HepG2 (cell line): ENCODE data around the gene KRT7. TPM values are rescaled to one million over a fixed set of nuclear protein-coding genes. Genes with fewer than 3 reads are reported as not detected.

Experiments
- ATAC-seq: fragments of 200-7000 bp; cut with Tn5 transposase; 3 replicates; pipeline ENCODE4 v1.9.1; 2020; ENCODE audit warnings: mild to moderate bottlenecking, moderate library complexity
- BruUV-seq: library from RNA; stranded (reverse); fragments of 400-500 nt; replicated peaks from 2 replicates; lab custom pipeline; 2021; lab: Mats Ljungman, UMichigan
- CTCF ChIA-PET: fragments of 300-600 bp; formaldehyde crosslinking; extraction: SDS; loops from one replicate; lab custom pipeline; 2021; ENCODE audit warnings: low total read pairs, inconsistent platforms, low intra/inter-chr PET ratio; lab: Yijun Ruan, JAX
- POLR2A ChIA-PET: fragments of 350-600 bp; sonication (Branson Sonifier 250); formaldehyde crosslinking; loops from one replicate; lab custom pipeline; 2020; ENCODE audit warnings: antibody characterized with exemption, inconsistent platforms; lab: Yijun Ruan, JAX
- DNase-seq: peaks from one replicate; pipeline ENCODE4 v3.0.0-alpha.2; 2015; ENCODE audit warnings: low spot score
- FAIRE-seq: peaks from 3 replicates; lab custom pipeline; 2011; peaks lifted over from hg19 to GRCh38; lab: Jason Lieb, UNC
- H2AFZ ChIP-seq: one replicate; pipeline ENCODE4 v1.6.1; 2011; ENCODE audit warnings: low read length, inconsistent platforms
- H3K27ac ChIP-seq: fragments of 300-600 bp; 3 replicates; pipeline ENCODE4 v1.8.0; 2011; ENCODE audit warnings: mixed run types, mild to moderate bottlenecking, mixed read lengths, low read length, inconsistent platforms; ENCODE audit not compliant: insufficient read depth; ENCODE audit errors: extremely low read length
- H3K27me3 ChIP-seq, 2 experiments: fragments of 200-600 bp in 1 of 2; 2 replicates in 1 of 2; 3 replicates in 1 of 2; pipeline versions ENCODE4 v1.6.0 to v1.8.0; 2011; ENCODE audit warnings: low read length in 2 of 2, mild to moderate bottlenecking in 2 of 2, moderate library complexity in 2 of 2, inconsistent platforms in 1 of 2; ENCODE audit not compliant: insufficient read depth in 2 of 2, control insufficient read depth in 1 of 2
- H3K36me3 ChIP-seq, 2 experiments: fragments of 200-600 bp in 1 of 2; replicated peaks in 1 of 2; 2 replicates in 1 of 2; 3 replicates in 1 of 2; pipeline versions ENCODE4 v1.5.1 to v1.8.0; 2011; ENCODE audit warnings: low read length in 2 of 2, inconsistent platforms in 1 of 2; ENCODE audit not compliant: insufficient read depth in 2 of 2, control insufficient read depth in 1 of 2
- H3K4me1 ChIP-seq: 2 replicates; pipeline ENCODE4 v1.5.1; 2012; ENCODE audit warnings: low read length, inconsistent platforms; ENCODE audit not compliant: insufficient read depth
- H3K4me2 ChIP-seq: 2 replicates; pipeline ENCODE4 v1.6.0; 2011; ENCODE audit warnings: low read depth, low read length, inconsistent platforms
- H3K4me3 ChIP-seq, 3 experiments: fragments of 200-600 bp in 1 of 3; sonication (generic), shearing (Covaris generic) in 1 of 3; replicated peaks in 1 of 3; 2 replicates each; pipeline ENCODE4 v1.5.1; 2011 to 2016; ENCODE audit warnings: low read length in 3 of 3, inconsistent platforms in 2 of 3, low read depth in 2 of 3, mild to moderate bottlenecking in 2 of 3, control low read depth in 1 of 3, mixed read lengths in 1 of 3; ENCODE audit not compliant: insufficient read depth in 1 of 3
- H3K79me2 ChIP-seq: one replicate; pipeline ENCODE4 v1.6.1; 2011; ENCODE audit warnings: low read length, inconsistent platforms; ENCODE audit not compliant: insufficient read depth
- H3K9ac ChIP-seq: 2 replicates; pipeline ENCODE4 v1.6.0; 2011; ENCODE audit warnings: mild to moderate bottlenecking, low read depth, low read length, inconsistent platforms; ENCODE audit not compliant: insufficient read depth
- H3K9me3 ChIP-seq: 2 replicates; pipeline ENCODE4 v1.5.1; 2012; ENCODE audit warnings: mild to moderate bottlenecking, low read length
- H4K20me1 ChIP-seq: 2 replicates; pipeline ENCODE4 v1.6.0; 2011; ENCODE audit warnings: inconsistent platforms, mild to moderate bottlenecking, low read length, moderate library complexity; ENCODE audit not compliant: insufficient read depth
- AFF4 ChIP-seq: sonication (generic); formaldehyde crosslinking; IDR thresholded peaks from 2 replicates; pipeline ENCODE4 v1.4.0; 2020; ENCODE audit warnings: missing genetic modification reagents
- CBFB ChIP-seq: sonication (generic); formaldehyde crosslinking; IDR thresholded peaks from 2 replicates; pipeline ENCODE4 v1.4.0; 2020; ENCODE audit warnings: missing genetic modification reagents
- CC2D1A ChIP-seq: sonication (generic); formaldehyde crosslinking; IDR thresholded peaks from 2 replicates; pipeline ENCODE4 v1.8.1; 2023; ENCODE audit warnings: mild to moderate bottlenecking, missing genetic modification reagents
- ELF1 ChIP-seq: sonication (generic); formaldehyde crosslinking; IDR thresholded peaks from 2 replicates; pipeline ENCODE4 v1.4.0; 2020; ENCODE audit warnings: missing genetic modification reagents
- HNF1B ChIP-seq: sonication (generic); formaldehyde crosslinking; IDR thresholded peaks from 2 replicates; pipeline ENCODE4 v1.5.1; 2020; ENCODE audit warnings: mild to moderate bottlenecking, moderate library complexity, missing genetic modification reagents
- IKZF5 ChIP-seq: IDR thresholded peaks from 2 replicates; pipeline ENCODE4 v1.6.1; 2018; ENCODE audit warnings: missing genetic modification reagents, mild to moderate bottlenecking, missing compliant biosample characterization
- IRX3 ChIP-seq: sonication (generic); formaldehyde crosslinking; IDR thresholded peaks from 2 replicates; pipeline ENCODE4 v1.8.1; 2023; ENCODE audit warnings: mild to moderate bottlenecking, low read depth, missing genetic modification reagents, borderline replicate concordance
- MAFK ChIP-seq, 2 experiments: IDR thresholded peaks in 1 of 2; conservative IDR thresholded peaks in 1 of 2; 2 replicates each; pipeline ENCODE4 v1.6.1; 2011; ENCODE audit warnings: improper control_type of control experiment in 2 of 2, low read length in 2 of 2
- REPIN1 ChIP-seq: sonication (generic); formaldehyde crosslinking; IDR thresholded peaks from 2 replicates; pipeline ENCODE4 v1.8.0; 2022; ENCODE audit warnings: missing genetic modification reagents, low read depth, mild to moderate bottlenecking, borderline replicate concordance
- SYNCRIP ChIP-seq: fragments of 200-400 bp; formaldehyde crosslinking; IDR thresholded peaks from 2 replicates; pipeline ENCODE4 v1.6.1; 2018; ENCODE audit warnings: mild to moderate bottlenecking, low read depth, low read length; ENCODE audit not compliant: insufficient read depth
- TEAD3 ChIP-seq: optimal IDR thresholded peaks from 2 replicates; pipeline ENCODE3; 2016; ENCODE audit warnings: borderline replicate concordance
- TERF1 ChIP-seq: sonication (generic); formaldehyde crosslinking; IDR thresholded peaks from 2 replicates; pipeline ENCODE4 v1.8.0; 2022; ENCODE audit warnings: mild to moderate bottlenecking, missing genetic modification reagents, moderate library complexity
- ZNF235 ChIP-seq: sonication (generic); formaldehyde crosslinking; IDR thresholded peaks from 2 replicates; pipeline ENCODE4 v1.8.1; 2023; ENCODE audit warnings: mild to moderate bottlenecking, missing genetic modification reagents, borderline replicate concordance
- ZNF354B ChIP-seq: sonication (generic); formaldehyde crosslinking; IDR thresholded peaks from 2 replicates; pipeline ENCODE4 v1.8.0; 2022; ENCODE audit warnings: mild to moderate bottlenecking, missing genetic modification reagents
- ZNF615 ChIP-seq: sonication (generic); formaldehyde crosslinking; IDR thresholded peaks from 2 replicates; pipeline ENCODE4 v1.5.0; 2020; ENCODE audit warnings: mild to moderate bottlenecking, missing genetic modification reagents, borderline replicate concordance
- WGBS: methylation state at CpG from one replicate; pipeline ENCODE4 v1.1.6; 2017; ENCODE audit warnings: low lambda C conversion rate; 5-methylcytosine and 5-hydroxymethylcytosine counted together
- in situ Hi-C: cut with HindIII; loops from 2 replicates; pipeline ENCODE4 v1.10.0; 2017; ENCODE audit warnings: low pct_unique_long_range_greater_than_20kb; ENCODE audit not compliant: extremely low pct_ligation_motif_present
- intact Hi-C: fragments of 100-400 bp; cut with micrococcal nuclease; formaldehyde crosslinking; loops from one replicate; pipeline ENCODE4 v1.10.0; 2022; ENCODE audit not compliant: unreplicated experiment
- polyA plus RNA-seq, 8 experiments: library from polyadenylated mRNA; depleted of rRNA in 3 of 8; stranded (reverse) in 7 of 8; unstranded in 1 of 8; fragments of >200 nt; fragmentation: Illumina TruSeq in 4 of 8; extraction: Trizol in 4 of 8; gene quantifications; 2 replicates each; pipeline versions ENCODE4 v1.2.1 to v1.2.3, GENCODE V29; 2011 to 2016; ENCODE audit warnings: low read depth in 4 of 8, missing spikeins in 1 of 8, mixed read lengths in 1 of 8; ENCODE audit not compliant: insufficient read depth in 1 of 8
- total RNA-seq, 5 experiments: library from RNA; depleted of rRNA; stranded (reverse); fragments of >200 nt; fragmentation: Illumina TruSeq; extraction: Trizol; gene quantifications; 2 replicates each; pipeline ENCODE4 v1.2.3, GENCODE V29; 2016; ENCODE audit warnings: low read depth in 1 of 5

KRT7 gene
- total and polyA plus RNA-seq, 2 of the 13 experiments (the other 11 are each of a cell fraction or from before 2014, with no cell fraction given) = 0.83 TPM; not detected in 1

- TF ChIP-seq IKZF5 (CRISPR knock-in tag) (no peak), ZNF615 (CRISPR knock-in tag) (no peak), ZNF354B (no peak), REPIN1 (CRISPR knock-in tag) (no peak), SYNCRIP (no peak), TERF1 (no peak)
Observed at GRCh38 chr12:52275686-52276085, 42.6 kb downstream of the KRT7 start (continued).

GRCh38 chr12:52277486-52278245 lies 44.6 kb downstream of the KRT7 start:
- Histone ChIP-seq H3K4me2 (no peak overlapping the region), H3K79me2 (no peaks in the 10 kb centered on the region), H3K9ac (no peak overlapping the region), H3K4me1 (peaks cover 35% of the 10 kb centered on the region), H3K27ac (no peak overlapping the region), H3K36me3 (no peaks in the 10 kb centered on the region), H3K27me3 (peaks cover 4 to 33% of the 10 kb centered on the region in 2 experiments; a peak in 2 of 5 replicates), H2AFZ (no peak overlapping the region), H4K20me1 (no peaks in the 10 kb centered on the region), H3K4me3 (no peak overlapping the region), H3K9me3 (no peaks in the 10 kb centered on the region)
- CTCF ChIA-PET = no interaction called here
- WGBS = 22% methylated on average over 6 of the region's 9 CpGs
- FAIRE-seq (no peak), ATAC-seq (no peak), DNase-seq (no peak)
- no TSS peak for BruUV-seq
- POLR2A ChIA-PET = no interaction called here
- in situ Hi-C loops = no loop called here
- intact Hi-C loops = no loop called here
- TF ChIP-seq CBFB (CRISPR knock-in tag) (no peak), ZNF235 (CRISPR knock-in tag) (no peak), AFF4 (CRISPR knock-in tag) (no peak), ELF1 (CRISPR knock-in tag) (no peak), TEAD3 (no peak), HNF1B (CRISPR knock-in tag) (no peak), MAFK (conservative IDR thresholded peaks at IDR 0.05 in 1 of 2, IDR thresholded peaks at IDR 0.05 in 1 of 2; ENCODE audit: low read length in 2 of 2) (no peak), CC2D1A (CRISPR knock-in tag) (no peak), IRX3 (CRISPR knock-in tag) (no peak)
